GM19240 (cell line): Measurements from ENCODE around the gene EPG5.
A peak's percentile ranks its signal among the peaks of the same experiment; 100 is the strongest.
"Not testable (repeated sequence)": the region's sequence is repeated elsewhere in the genome, so short reads cannot be mapped to it uniquely, and the experiment has no call there.

Experiments
- DNase-seq: peaks from one replicate; pipeline ENCODE4 v3.0.0; 2011; ENCODE audit warnings: low spot score; ENCODE audit not compliant: insufficient read length

Gene EPG5, protein sequence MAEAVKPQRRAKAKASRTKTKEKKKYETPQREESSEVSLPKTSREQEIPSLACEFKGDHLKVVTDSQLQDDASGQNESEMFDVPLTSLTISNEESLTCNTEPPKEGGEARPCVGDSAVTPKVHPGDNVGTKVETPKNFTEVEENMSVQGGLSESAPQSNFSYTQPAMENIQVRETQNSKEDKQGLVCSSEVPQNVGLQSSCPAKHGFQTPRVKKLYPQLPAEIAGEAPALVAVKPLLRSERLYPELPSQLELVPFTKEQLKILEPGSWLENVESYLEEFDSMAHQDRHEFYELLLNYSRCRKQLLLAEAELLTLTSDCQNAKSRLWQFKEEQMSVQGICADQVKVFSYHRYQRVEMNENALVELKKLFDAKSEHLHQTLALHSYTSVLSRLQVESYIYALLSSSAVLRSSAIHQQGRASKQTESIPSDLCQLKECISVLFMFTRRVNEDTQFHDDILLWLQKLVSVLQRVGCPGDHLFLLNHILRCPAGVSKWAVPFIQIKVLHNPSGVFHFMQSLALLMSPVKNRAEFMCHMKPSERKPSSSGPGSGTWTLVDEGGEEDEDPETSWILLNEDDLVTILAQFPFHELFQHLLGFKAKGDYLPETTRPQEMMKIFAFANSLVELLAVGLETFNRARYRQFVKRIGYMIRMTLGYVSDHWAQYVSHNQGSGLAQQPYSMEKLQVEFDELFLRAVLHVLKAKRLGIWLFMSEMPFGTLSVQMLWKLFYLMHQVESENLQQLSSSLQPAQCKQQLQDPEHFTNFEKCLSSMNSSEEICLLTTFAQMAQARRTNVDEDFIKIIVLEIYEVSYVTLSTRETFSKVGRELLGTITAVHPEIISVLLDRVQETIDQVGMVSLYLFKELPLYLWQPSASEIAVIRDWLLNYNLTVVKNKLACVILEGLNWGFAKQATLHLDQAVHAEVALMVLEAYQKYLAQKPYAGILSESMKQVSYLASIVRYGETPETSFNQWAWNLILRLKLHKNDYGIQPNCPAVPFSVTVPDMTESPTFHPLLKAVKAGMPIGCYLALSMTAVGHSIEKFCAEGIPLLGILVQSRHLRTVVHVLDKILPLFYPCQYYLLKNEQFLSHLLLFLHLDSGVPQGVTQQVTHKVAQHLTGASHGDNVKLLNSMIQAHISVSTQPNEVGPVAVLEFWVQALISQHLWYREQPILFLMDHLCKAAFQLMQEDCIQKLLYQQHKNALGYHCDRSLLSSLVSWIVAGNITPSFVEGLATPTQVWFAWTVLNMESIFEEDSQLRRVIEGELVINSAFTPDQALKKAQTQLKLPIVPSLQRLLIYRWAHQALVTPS (N-terminal part only)

GRCh38 chr18:45967007-45967706 lies at the start of gene EPG5:
TSS of gene EPG5 (minus strand) at chr18:45967329. CDS start at chr18:45967239, 90 bp downstream.
- DNase-seq: peak; percentile 69

- no peak for DNase-seq
Measured at GRCh38 chr18:46013484-46014189, 46.5 kb upstream of the EPG5 start.

DNA sequence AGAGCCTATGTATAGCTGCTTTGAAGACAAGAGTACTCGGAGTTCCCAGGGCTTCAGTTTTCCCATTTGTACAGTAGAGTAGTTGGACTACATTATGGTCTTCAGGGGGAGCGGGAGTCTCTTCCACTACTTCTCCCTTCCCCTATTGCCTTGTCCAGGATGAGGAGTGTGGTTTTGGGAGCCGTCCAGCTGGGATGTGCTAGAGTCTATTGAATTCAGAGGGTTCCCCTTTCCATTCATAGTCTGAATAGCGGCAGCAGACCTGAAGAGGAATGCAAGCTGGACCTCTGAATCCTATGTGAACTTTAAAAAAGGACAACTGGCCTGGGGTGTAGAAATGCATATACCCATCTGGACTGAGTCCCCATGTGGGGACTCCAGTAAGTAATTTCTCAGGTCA lies 43.5 kb upstream of the EPG5 start:
- no peak for DNase-seq

DNA sequence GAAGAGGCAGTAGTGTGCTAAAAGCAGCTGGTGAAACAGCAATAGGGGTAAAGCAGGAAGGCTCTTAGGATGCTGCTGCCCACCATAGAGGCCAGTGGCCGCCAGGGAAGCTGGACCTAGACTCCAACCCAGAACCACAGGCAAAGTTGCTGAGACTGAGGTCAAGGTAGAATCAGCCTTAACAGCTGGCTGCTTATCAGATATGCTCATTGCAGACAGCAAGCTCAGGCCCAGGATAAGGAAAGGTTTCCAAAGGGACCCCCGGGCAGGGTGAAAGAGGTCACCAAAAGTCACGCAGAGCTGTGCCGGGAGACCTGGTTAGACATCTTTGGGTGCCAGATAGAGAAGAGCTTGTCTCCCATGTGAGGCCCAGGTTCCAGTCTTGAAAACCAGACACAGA lies 42.9 kb upstream of the EPG5 start:
- no peak for DNase-seq

- no peak for DNase-seq
Measured at GRCh38 chr18:46009125-46009840, 42.2 kb upstream of the EPG5 start.

DNA sequence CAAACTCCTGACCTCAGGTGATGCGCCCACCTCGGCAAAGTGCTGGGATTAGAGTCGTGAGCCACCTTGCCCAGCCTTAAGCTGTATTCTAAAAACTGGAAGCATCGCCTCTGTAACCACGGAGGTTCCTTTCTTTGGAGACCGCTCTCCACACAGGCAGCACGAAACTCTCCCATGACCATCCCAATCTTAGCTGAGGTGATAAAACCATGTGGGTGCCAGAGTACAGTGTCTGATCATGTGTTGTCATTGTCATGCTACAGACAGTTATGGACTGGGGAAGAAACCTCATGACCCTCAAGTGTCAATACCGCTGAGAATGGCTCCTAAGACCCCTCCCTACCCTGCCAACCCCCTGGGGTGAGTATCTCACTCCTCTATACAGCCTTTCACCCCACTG lies 41.4 kb upstream of the EPG5 start:
- no peak for DNase-seq

DNA sequence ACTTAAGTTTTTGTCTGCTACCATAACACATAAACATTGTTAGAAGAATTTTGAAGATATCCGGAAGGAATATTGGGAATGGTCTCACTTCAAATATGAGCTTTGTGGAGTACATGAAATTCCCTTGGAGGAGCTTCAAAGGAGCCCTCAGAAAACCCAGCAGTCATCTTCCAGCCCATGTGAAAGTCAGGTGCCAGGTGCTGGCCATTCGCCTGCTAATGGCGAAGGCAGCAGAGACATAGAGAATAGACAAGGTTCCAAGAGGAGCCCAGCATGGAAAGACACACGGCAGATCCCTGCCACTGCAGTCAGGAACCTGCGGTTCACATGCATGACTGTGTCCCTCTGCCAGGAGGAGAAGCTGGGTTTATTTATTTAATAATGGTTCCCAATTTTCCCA lies 40.0 kb upstream of the EPG5 start:
- no peak for DNase-seq

- DNase-seq: no peak
Measured at GRCh38 chr18:46002934-46003333, 35.8 kb upstream of the EPG5 start.

- no peak for DNase-seq
Measured at GRCh38 chr18:46001892-46002291, 34.8 kb upstream of the EPG5 start.

DNA sequence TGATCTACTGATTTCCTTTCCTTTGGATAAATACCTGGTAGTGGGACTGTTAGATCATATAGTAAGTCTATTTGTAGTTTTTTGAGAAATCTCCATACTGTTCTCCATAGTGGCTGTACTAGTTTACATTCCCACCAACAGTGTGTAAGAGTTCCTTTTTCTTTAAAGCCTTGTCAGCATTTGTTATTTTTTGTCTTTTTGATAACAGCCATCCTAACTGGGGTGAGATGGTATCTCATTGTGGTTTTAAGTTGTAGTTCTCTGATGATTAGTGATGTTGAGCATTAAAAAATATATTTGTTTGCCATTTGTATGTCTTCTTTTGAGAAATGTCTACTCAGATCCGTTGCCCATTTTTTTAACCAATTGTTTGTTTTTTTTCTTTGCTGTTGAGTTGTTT lies 33.9 kb upstream of the EPG5 start:
- no peak for DNase-seq

GRCh38 chr18:45999536-45999935 lies 32.4 kb upstream of the EPG5 start:
- no peak for DNase-seq

DNA sequence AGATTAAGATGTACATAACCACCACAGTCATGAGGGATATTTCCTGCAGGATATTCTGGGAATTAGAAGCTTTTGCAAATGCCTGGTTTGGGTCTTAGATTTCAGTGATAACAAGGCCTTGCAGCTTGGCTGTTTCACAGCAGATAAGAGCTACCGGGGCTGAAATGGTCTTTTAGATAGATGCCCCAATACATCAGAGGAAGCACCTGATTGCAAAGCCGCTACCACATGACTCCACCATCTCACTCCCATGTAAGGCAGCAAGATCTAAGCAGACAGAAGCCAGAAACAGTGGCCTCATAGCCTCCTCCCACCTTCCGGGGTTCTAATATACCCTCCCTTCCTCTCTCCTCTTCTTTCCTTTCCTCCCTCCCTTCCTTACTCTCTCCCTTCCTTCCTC lies 31.1 kb upstream of the EPG5 start:
- no peak for DNase-seq

- DNase-seq: no peak
Measured at GRCh38 chr18:45997700-45998151, 30.6 kb upstream of the EPG5 start.

- DNase-seq: no peak
Measured at GRCh38 chr18:45995461-45995860, 28.3 kb upstream of the EPG5 start.

DNA sequence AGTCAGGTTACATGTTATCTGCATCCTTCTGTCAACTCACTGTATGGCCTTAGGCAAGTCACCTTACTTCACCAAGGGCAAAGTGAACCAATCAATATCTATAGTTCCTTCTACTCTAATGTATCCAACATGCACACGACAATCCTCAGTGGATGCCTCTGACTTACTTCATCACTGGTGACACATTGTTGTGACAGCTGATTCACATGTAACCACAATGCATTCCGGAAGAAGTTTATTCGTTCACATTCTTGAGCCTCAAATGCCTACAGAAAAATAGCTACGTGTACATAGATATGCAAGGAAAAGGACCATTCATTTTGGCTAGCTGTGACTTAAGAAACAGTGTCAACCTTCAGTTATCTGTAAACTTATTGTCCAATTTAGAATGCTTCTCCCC lies 26.3 kb upstream of the EPG5 start:
- DNase-seq: no peak

- DNase-seq: not testable (repeated sequence)
Measured at GRCh38 chr18:45992527-45992926, 25.4 kb upstream of the EPG5 start.

DNA sequence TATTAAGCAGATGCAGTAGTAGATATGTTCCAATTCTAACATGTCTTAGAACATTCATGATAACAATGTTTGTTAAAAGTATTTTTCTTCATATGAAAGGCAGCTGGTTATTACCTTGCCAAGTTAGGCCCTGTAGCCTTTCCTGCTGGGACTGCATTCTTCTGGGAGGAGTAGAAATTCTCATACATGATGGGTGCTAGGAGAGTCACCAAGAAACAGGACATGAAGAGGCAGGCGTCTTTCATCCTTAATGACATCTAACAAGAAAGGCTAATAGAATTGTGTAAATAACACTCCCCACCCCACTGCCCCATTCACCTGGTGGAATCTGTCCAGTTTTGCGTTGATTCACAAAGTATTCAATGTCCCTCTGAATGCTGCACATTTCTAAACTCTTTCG lies 24.7 kb upstream of the EPG5 start:
- no peak for DNase-seq

GRCh38 chr18:45984546-45985235 lies 17.6 kb upstream of the EPG5 start:
- no peak for DNase-seq

DNA sequence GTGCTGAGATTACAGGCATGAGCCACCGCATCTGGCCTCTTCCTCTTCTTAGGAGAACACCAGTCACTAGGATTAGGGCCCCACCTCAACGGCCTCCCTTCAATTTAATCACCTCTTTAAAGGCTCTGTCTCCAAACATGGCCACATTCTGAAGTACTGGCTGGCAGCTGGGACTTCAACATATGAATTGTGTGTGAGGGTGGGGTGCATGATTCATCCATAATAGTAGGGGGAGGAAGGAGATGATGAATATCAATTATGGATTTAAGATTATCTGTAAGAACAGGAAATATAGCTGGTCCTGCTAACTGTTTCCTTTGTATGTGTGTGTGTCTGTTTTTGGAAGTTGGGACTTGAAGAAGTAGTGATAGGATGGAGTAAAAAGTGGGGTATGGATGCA lies 14.7 kb upstream of the EPG5 start:
- no peak for DNase-seq
